Activated naive CD8-positive, alpha-beta T cell treated with anti-CD3 and anti-CD28 coated beads for 36 hours (primary cell): ENCODE results near the gene CYP4F11. TPM values are rescaled to one million over a fixed set of nuclear protein-coding genes. Genes with fewer than 3 reads are reported as not detected.
"Not testable (repeated sequence)": the region's sequence is repeated elsewhere in the genome, so short reads cannot be mapped to it uniquely, and the experiment has no call there.

Source experiments
- DNase-seq: peaks from one replicate; pipeline ENCODE4 v3.0.0; 2021
- H3K27ac Mint-ChIP-seq: one replicate; pipeline ENCODE4 v1.8.0; 2022; ENCODE audit warnings: mild to moderate bottlenecking, moderate library complexity, mixed read lengths
- H3K27me3 Mint-ChIP-seq: one replicate; pipeline ENCODE4 v1.8.0; 2022; ENCODE audit warnings: mild to moderate bottlenecking, mixed read lengths
- H3K36me3 Mint-ChIP-seq: one replicate; pipeline ENCODE4 v1.8.0; 2021; ENCODE audit warnings: mild to moderate bottlenecking, mixed read lengths
- H3K4me1 Mint-ChIP-seq: one replicate; pipeline ENCODE4 v1.8.0; 2021; ENCODE audit warnings: mixed read lengths
- H3K4me3 Mint-ChIP-seq: one replicate; pipeline ENCODE4 v1.8.0; 2022; ENCODE audit warnings: mild to moderate bottlenecking, moderate library complexity, mixed read lengths
- H3K9me3 Mint-ChIP-seq: one replicate; pipeline ENCODE4 v1.8.0; 2022; ENCODE audit warnings: mixed read lengths
- total RNA-seq, 2 experiments: library from RNA; stranded (reverse); gene quantifications; one replicate each; pipeline ENCODE4 v1.2.3, GENCODE V29; 2021

CYP4F11 gene
- total RNA-seq, 2 experiments from 2014 or later, result not detected

DNA sequence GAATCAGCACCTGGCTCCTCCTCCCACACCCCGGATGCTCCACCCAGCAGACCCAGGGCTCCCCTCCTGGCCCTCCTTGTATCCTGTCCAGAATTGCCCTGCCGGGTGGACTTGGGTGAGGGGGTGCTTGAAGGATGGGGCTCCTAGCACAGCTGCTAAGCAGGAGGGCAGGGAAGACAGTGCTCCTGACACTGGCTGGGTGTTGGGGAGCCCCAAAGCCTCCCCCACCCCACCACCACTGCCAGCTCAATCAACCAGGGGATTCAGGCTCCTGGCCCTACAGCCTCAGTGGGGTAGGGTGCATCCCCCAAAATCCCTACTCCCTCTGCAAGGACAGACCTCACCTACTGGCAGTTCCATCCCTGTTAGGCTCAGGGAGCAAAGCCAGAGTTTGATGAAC lies 2.6 kb upstream of the CYP4F11 start:
- DNase-seq, result no peak
- no peaks in the 10 kb centered on the region for H3K9me3 Mint-ChIP-seq
- H3K36me3 Mint-ChIP-seq, result no peaks in the 10 kb centered on the region
- no peak overlapping the region for H3K27ac Mint-ChIP-seq
- H3K4me1 Mint-ChIP-seq, result peaks cover 2% of the 10 kb centered on the region
- no peak overlapping the region for H3K4me3 Mint-ChIP-seq
- peaks cover 21% of the 10 kb centered on the region for H3K27me3 Mint-ChIP-seq

GRCh38 chr19:15936173-15936572 lies 1.8 kb upstream of the CYP4F11 start:
- Mint-ChIP-seq H3K36me3 (peaks cover 2% of the 10 kb centered on the region), H3K4me3 (no peak overlapping the region)
- DNase-seq, result no peak

GRCh38 chr19:15935167-15935702 lies 906 bp upstream of the CYP4F11 start:
- Mint-ChIP-seq H3K4me3 (no peak overlapping the region), H3K9me3 (peaks cover 4% of the 10 kb centered on the region), H3K27ac (no peak overlapping the region), H3K4me1 (no peaks in the 10 kb centered on the region), H3K36me3 (peaks cover 7% of the 10 kb centered on the region), H3K27me3 (peaks cover 28% of the 10 kb centered on the region)
- no peak for DNase-seq

More at GRCh38 chr19:15936173-15936572, 1.8 kb upstream of the CYP4F11 start:
- H3K9me3 Mint-ChIP-seq, result peaks cover 2% of the 10 kb centered on the region
- peaks cover 24% of the 10 kb centered on the region for H3K27me3 Mint-ChIP-seq
- H3K4me1 Mint-ChIP-seq, result peaks cover 2% of the 10 kb centered on the region
- H3K27ac Mint-ChIP-seq, result no peak overlapping the region

DNA sequence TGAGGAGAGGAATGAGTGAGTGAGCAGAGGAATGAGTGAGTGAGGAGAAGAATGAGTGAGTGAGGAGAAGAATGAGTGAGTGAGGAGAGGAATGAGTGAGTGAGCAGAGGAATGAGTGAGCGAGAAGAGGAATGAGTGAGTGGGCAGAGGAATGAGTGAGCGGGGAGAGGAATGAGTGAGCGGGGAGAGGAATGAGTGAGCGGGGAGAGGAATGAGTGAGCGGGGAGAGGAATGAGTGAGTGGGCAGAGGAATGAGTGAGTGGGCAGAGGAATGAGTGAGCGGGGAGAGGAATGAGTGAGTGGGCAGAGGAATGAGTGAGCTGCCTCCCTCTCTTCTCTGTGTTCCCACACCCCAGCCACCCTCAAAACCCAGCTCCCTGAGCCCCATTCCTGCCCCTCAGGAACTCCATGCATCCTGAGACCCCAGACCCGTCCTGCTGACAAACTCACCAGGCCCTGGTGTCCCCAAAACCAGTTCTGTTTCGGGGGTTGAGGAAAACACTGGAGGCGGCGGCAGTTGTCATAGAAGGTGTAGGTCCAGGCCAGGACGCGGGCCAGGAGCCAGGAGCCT lies 483 bp downstream of the CYP4F11 start:
- peaks cover 42% of the 10 kb centered on the region for H3K27me3 Mint-ChIP-seq
- not testable (repeated sequence) for H3K27ac Mint-ChIP-seq, H3K4me1 Mint-ChIP-seq, H3K4me3 Mint-ChIP-seq, H3K9me3 Mint-ChIP-seq, H3K36me3 Mint-ChIP-seq
- DNase-seq, result peak; percentile 29

DNA sequence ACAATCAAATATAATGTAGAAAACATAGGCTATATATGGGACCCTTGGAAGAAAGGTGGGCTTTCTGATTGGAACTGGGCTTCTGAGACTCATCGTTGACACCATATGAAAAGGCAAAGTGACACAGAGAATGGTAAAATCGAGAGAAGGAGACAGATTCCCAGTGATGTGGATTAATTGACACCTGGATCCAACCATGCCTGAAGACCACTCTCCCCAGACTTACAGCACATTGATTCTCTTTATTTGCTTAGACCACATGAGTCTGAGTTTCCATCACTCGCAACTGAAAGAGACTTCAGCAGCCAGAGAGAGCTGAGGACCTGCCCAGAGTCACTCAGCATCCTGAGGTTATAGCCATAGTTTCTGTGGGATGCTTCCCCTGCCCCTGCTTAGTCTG lies 6.0 kb downstream of the CYP4F11 start:
- Mint-ChIP-seq H3K9me3 (peaks cover 4% of the 10 kb centered on the region), H3K27me3 (peaks cover 49% of the 10 kb centered on the region), H3K27ac (no peak overlapping the region), H3K4me3 (no peak overlapping the region), H3K4me1 (no peaks in the 10 kb centered on the region), H3K36me3 (peaks cover 7% of the 10 kb centered on the region)
- DNase-seq, result no peak

DNA sequence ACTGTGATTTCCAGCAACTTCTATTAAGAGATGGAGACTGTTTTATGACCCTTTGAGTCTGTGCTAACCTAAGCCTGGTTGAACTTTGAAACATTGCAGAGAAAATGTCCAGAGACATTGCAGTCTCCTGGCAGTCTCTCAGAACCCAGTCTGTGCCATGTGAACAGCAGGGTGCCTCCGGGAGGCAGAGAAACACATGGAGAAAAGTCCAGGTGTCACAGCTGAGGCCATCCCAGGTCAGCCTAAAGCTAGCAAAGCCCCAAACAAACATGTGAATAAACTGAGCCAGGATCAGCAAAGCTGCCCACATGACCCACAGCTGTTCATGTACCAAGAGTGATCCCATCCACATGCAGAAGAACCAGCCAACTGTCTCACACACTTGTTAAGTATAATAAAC lies 7.8 kb downstream of the CYP4F11 start:
- no peak overlapping the region for H3K4me3 Mint-ChIP-seq
- no peaks in the 10 kb centered on the region for H3K4me1 Mint-ChIP-seq
- H3K9me3 Mint-ChIP-seq, result peaks cover 4% of the 10 kb centered on the region
- peaks cover 56% of the 10 kb centered on the region for H3K27me3 Mint-ChIP-seq
- H3K27ac Mint-ChIP-seq, result no peak overlapping the region
- no peak for DNase-seq
- peaks cover 7% of the 10 kb centered on the region for H3K36me3 Mint-ChIP-seq

GRCh38 chr19:15923702-15924101 lies 10.6 kb downstream of the CYP4F11 start:
- Mint-ChIP-seq H3K27me3 (peaks cover 44% of the 10 kb centered on the region), H3K4me1 (no peaks in the 10 kb centered on the region), H3K9me3 (no peaks in the 10 kb centered on the region), H3K27ac (no peak overlapping the region), H3K36me3 (no peaks in the 10 kb centered on the region), H3K4me3 (no peak overlapping the region)
- no peak for DNase-seq

- H3K27ac Mint-ChIP-seq, result no peak overlapping the region
Measured at GRCh38 chr19:15922021-15922420, 12.3 kb downstream of the CYP4F11 start.

DNA sequence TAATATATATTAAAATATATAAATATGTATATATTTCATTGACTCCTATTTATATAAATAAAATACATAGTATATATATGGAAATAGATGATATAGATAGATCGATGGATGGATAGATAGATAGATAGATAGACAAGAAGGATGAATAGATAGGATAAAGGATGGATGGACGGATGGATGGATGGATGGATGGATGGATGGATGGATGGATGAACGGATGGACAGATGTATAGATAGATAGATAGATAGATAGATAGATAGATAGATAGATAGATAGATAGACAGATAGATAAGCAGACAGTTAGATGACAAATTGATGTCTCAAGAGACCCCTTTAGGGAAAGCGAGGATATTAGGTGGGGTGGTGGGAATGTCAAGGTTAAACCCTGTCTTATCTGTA lies 15.1 kb downstream of the CYP4F11 start:
- no peak for DNase-seq
- Mint-ChIP-seq H3K4me1 (no peaks in the 10 kb centered on the region), H3K27ac (no peak overlapping the region), H3K9me3 (peaks cover 4% of the 10 kb centered on the region), H3K4me3 (no peak overlapping the region), H3K27me3 (peaks cover 49% of the 10 kb centered on the region), H3K36me3 (no peaks in the 10 kb centered on the region)

More at GRCh38 chr19:15922021-15922420, 12.3 kb downstream of the CYP4F11 start:
- no peaks in the 10 kb centered on the region for H3K4me1 Mint-ChIP-seq
- H3K9me3 Mint-ChIP-seq, result no peaks in the 10 kb centered on the region
- H3K27me3 Mint-ChIP-seq, result peaks cover 38% of the 10 kb centered on the region
- H3K36me3 Mint-ChIP-seq, result no peaks in the 10 kb centered on the region
- H3K4me3 Mint-ChIP-seq, result no peak overlapping the region
- DNase-seq, result no peak

GRCh38 chr19:15915109-15915508 lies 19.2 kb downstream of the CYP4F11 start:
- H3K27ac Mint-ChIP-seq, result no peak overlapping the region
- peaks cover 4% of the 10 kb centered on the region for H3K9me3 Mint-ChIP-seq
- H3K4me1 Mint-ChIP-seq, result peaks cover 3% of the 10 kb centered on the region
- peaks cover 65% of the 10 kb centered on the region for H3K27me3 Mint-ChIP-seq
- no peak for DNase-seq
- H3K36me3 Mint-ChIP-seq, result peaks cover 3% of the 10 kb centered on the region
- no peak overlapping the region for H3K4me3 Mint-ChIP-seq

DNA sequence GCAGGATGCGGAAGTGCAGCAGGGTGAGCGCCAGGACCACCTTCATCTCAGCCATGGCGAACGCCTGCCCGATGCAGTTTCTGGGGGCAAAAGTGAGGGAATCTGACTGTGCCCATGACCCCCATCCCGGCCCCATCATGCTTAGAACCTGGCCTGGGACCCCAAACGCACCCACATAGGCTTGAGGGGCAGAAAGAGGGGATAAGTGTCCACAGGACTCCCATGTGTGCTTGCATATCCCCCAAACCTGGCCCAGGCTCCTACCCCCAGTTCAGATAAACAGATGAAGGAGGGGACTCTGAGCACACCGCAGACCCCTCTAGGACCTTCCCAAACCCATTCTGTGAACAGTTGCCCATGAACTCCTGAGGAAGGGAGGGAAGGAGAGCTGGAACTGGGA lies 20.5 kb downstream of the CYP4F11 start:
- peaks cover 3% of the 10 kb centered on the region for H3K4me1 Mint-ChIP-seq
- H3K4me3 Mint-ChIP-seq, result no peak overlapping the region
- peaks cover 66% of the 10 kb centered on the region for H3K27me3 Mint-ChIP-seq
- peaks cover 3% of the 10 kb centered on the region for H3K36me3 Mint-ChIP-seq
- peaks cover 4% of the 10 kb centered on the region for H3K9me3 Mint-ChIP-seq
- no peak for DNase-seq
- H3K27ac Mint-ChIP-seq, result no peak overlapping the region

DNA sequence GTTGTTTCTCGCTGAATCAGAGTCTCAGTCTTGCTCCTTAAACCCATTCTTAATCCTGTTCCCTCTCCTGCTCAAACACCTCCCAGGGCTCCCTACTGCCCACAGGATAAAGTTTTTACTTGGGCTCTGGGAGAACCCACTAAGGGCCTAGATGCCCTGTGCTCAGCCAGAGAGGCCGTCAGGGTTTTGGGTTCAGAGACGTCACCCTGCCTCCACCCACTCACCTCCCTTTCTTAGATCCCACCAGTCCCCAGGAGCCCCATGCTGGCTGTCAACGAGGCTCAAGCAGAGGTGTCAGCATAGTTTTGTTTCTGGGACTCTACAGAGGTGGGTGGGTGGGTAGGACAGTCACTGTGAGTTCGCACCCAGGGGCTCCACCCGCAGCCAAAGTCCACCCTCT lies 20.9 kb downstream of the CYP4F11 start:
- Mint-ChIP-seq H3K27ac (no peak overlapping the region), H3K36me3 (peaks cover 3% of the 10 kb centered on the region), H3K27me3 (peaks cover 66% of the 10 kb centered on the region), H3K4me1 (peaks cover 3% of the 10 kb centered on the region), H3K4me3 (no peak overlapping the region), H3K9me3 (peaks cover 4% of the 10 kb centered on the region)
- no peak for DNase-seq

DNA sequence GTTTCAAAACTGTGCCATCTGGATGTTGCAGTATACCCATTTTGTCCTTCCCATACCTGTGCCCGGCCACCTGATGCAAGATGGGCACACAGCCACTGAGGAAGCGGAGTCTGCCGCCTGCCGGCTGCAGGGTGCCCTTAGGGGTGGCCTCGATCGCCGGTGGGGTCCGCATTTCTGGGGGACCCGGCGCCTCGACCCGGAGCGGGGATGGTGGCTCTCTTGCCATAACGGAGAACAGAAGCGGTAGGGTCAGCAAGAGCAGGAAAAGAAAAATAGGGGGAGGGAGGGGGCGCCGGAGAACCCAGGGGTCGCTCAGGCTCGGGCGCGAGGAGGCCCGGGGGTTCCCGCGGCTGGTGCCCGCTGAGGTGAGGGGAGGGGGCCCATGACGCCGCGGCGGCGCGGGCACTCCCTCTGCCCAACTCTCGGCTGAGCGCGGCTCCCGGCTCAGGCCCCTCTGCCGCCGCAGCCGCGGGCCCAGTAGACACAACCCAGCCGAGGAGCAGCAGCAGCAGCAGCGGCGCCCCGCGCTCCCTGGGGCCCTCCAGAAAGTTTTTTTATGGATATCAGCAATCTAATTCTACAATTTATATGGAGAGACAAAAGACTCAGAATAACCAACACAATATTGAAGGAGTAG lies 22.6 kb downstream of the CYP4F11 start:
- Mint-ChIP-seq H3K27me3 (peaks cover 64% of the 10 kb centered on the region), H3K4me1 (peaks cover 3% of the 10 kb centered on the region), H3K4me3 (peak overlapping the region; percentile 26), H3K36me3 (peaks cover 3% of the 10 kb centered on the region), H3K9me3 (peaks cover 4% of the 10 kb centered on the region), H3K27ac (no peak overlapping the region)
- DNase-seq, result no peak

GRCh38 chr19:15905026-15905425 lies 29.3 kb downstream of the CYP4F11 start:
- no peak for DNase-seq
- Mint-ChIP-seq H3K27me3 (peaks cover 31% of the 10 kb centered on the region), H3K4me1 (peaks cover 8% of the 10 kb centered on the region), H3K27ac (no peak overlapping the region), H3K9me3 (no peaks in the 10 kb centered on the region), H3K36me3 (no peaks in the 10 kb centered on the region), H3K4me3 (no peak overlapping the region)

DNA sequence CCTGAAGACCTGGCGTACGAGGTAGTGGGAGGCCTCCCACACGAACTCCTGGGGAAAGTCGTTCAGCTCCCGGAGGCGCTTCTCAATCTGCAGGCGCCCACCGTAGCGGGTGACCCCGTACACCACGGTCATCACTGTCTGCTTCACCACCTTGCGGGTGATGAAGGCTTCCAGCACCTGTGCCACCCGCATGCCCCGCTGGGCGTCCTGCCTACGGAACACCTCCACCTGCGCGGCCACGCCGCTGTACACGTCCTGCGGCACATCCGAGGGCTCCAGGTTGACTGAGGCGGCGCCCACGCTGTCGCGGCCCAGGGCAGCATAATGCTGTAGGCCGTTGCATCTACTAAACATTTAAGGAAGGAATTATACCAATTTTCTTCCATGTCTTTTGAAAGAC lies 31.4 kb downstream of the CYP4F11 start:
- not testable (repeated sequence) for H3K4me1 Mint-ChIP-seq, H3K9me3 Mint-ChIP-seq, H3K36me3 Mint-ChIP-seq, DNase-seq, H3K4me3 Mint-ChIP-seq, H3K27ac Mint-ChIP-seq
- peaks cover 25% of the 10 kb centered on the region for H3K27me3 Mint-ChIP-seq

- Mint-ChIP-seq H3K4me3 (no peak overlapping the region), H3K9me3 (no peaks in the 10 kb centered on the region), H3K27ac (no peak overlapping the region), H3K27me3 (peaks cover 22% of the 10 kb centered on the region), H3K4me1 (peaks cover 8% of the 10 kb centered on the region), H3K36me3 (no peaks in the 10 kb centered on the region)
- no peak for DNase-seq
Measured at GRCh38 chr19:15902254-15902653, 32.1 kb downstream of the CYP4F11 start.
